Ectodermal cell (in vitro differentiated cells): Measurements from ENCODE around the gene CD7.

ENCODE experiments used
- H3K27ac ChIP-seq: 2 replicates; pipeline ENCODE4 v1.7.0; 2013; ENCODE audit warnings: mild to moderate bottlenecking, low read depth, low read length; ENCODE audit not compliant: insufficient read depth, poor library complexity, severe bottlenecking
- H3K27me3 ChIP-seq: 2 replicates; pipeline ENCODE4 v1.7.0; 2013; ENCODE audit warnings: mild to moderate bottlenecking, low read length; ENCODE audit not compliant: insufficient read depth, control insufficient read depth, poor library complexity, severe bottlenecking
- H3K36me3 ChIP-seq: one replicate; pipeline ENCODE4 v1.7.0; 2013; ENCODE audit warnings: low read length; ENCODE audit not compliant: control insufficient read depth, insufficient read depth
- H3K4me1 ChIP-seq: one replicate; pipeline ENCODE4 v1.7.0; 2013; ENCODE audit warnings: low read length; ENCODE audit not compliant: control insufficient read depth, insufficient read depth
- H3K4me3 ChIP-seq: 2 replicates; pipeline ENCODE4 v1.7.0; 2013; ENCODE audit warnings: low read depth, low read length, control low read depth; ENCODE audit not compliant: insufficient read depth
- H3K9me3 ChIP-seq: 2 replicates; pipeline ENCODE4 v1.7.0; 2013; ENCODE audit warnings: mild to moderate bottlenecking, low read length, moderate library complexity; ENCODE audit not compliant: control insufficient read depth
- WGBS, 2 experiments: methylation state at CpG; one replicate each; pipeline ENCODE4 v1.1.7; 2013; ENCODE audit warnings: missing lambda C conversion rate in 2 of 2; 5-methylcytosine and 5-hydroxymethylcytosine counted together

CD7 gene

GRCh38 chr17:82302568-82302963 lies 14.8 kb downstream of the CD7 start:
- peaks cover 20% of the 10 kb centered on the region for H3K4me1 ChIP-seq
- no peak overlapping the region for H3K27ac ChIP-seq
- H3K4me3 ChIP-seq: no peak overlapping the region
- 93 to 96% methylated on average over 15 of the region's 15 CpGs for WGBS, 2 experiments
- H3K27me3 ChIP-seq: no peaks in the 10 kb centered on the region
- H3K36me3 ChIP-seq: no peaks in the 10 kb centered on the region
- H3K9me3 ChIP-seq: no peaks in the 10 kb centered on the region

GRCh38 chr17:82301916-82302567 lies 15.4 kb downstream of the CD7 start:
- Histone ChIP-seq H3K4me1 (peaks cover 20% of the 10 kb centered on the region), H3K27ac (no peak overlapping the region), H3K27me3 (peaks cover 4% of the 10 kb centered on the region), H3K9me3 (no peaks in the 10 kb centered on the region), H3K36me3 (no peaks in the 10 kb centered on the region), H3K4me3 (no peak overlapping the region)
- WGBS, 2 experiments: 86 to 87% methylated on average over 23 of the region's 23 CpGs

DNA sequence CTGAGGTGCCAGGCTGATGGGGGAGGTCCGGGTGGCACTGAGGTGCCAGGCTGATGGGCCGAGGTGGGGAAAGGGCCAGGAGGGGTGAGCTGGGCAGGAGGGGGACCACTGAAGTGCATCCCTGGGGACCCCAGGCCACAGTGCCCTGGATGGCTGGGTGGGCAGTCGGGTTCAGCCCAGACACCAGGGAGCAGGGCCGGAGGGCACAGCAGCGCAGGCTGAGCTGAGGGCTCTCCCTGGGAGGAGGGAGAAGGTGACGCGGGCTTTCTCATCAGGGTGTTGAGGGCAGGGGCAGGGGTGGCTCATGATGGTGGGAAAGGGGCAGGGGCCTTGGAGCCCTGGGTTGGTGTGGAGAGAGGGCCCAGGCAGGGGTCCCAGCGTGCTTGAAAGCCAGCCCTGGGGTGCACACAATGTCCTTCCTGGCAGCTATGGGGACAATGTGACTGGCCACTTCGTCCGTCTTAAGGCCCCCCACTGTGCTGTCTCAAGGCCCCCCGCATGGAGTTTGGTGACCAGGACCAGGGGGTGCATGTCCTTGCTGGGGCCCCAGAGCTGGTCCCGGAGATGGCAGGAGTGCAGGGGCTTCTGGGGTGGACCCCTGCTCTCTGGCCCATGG lies 16.0 kb downstream of the CD7 start:
- WGBS, 2 experiments: 90 to 92% methylated on average over 12 of the region's 12 CpGs
- H3K36me3 ChIP-seq: no peaks in the 10 kb centered on the region
- H3K4me3 ChIP-seq: no peak overlapping the region
- H3K27ac ChIP-seq: no peak overlapping the region
- no peaks in the 10 kb centered on the region for H3K9me3 ChIP-seq
- H3K4me1 ChIP-seq: peaks cover 25% of the 10 kb centered on the region
- peaks cover 10% of the 10 kb centered on the region for H3K27me3 ChIP-seq

GRCh38 chr17:82300707-82301270 lies 16.6 kb downstream of the CD7 start:
- H3K27me3 ChIP-seq: peaks cover 10% of the 10 kb centered on the region
- H3K27ac ChIP-seq: no peak overlapping the region
- WGBS, 2 experiments: 60 to 63% methylated on average over 21 of the region's 21 CpGs
- H3K4me3 ChIP-seq: no peak overlapping the region
- peaks cover 25% of the 10 kb centered on the region for H3K4me1 ChIP-seq
- H3K36me3 ChIP-seq: no peaks in the 10 kb centered on the region
- H3K9me3 ChIP-seq: no peaks in the 10 kb centered on the region

DNA sequence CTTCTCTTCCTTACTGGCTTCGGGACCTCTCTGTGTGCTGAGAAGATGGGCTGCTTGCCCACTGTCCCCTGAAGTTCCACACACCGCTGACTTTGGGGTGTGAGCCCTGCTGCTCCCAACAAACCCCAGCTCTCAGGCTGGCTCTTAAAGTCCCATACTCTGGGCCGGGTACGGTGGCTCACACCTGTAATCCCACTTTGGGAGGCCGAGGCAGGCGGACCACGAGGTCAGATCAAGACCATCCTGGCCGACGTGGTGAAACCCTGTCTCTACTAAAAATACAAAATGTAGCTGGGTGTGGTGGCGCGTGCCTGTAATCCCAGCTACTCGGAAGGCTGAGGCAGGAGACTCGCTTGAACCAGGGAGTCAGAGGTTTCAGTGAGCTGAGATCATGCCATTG lies 17.2 kb downstream of the CD7 start:
- H3K4me3 ChIP-seq: no peak overlapping the region
- H3K27ac ChIP-seq: no peak overlapping the region
- H3K36me3 ChIP-seq: no peaks in the 10 kb centered on the region
- WGBS, 2 experiments: 90 to 95% methylated on average over 13 of the region's 13 CpGs
- H3K4me1 ChIP-seq: peaks cover 20% of the 10 kb centered on the region
- H3K9me3 ChIP-seq: no peaks in the 10 kb centered on the region
- peaks cover 10% of the 10 kb centered on the region for H3K27me3 ChIP-seq

- H3K4me1 ChIP-seq: peaks cover 14% of the 10 kb centered on the region
- H3K27ac ChIP-seq: no peak overlapping the region
- 78 to 86% methylated on average over 10 of the region's 10 CpGs for WGBS, 2 experiments
- no peaks in the 10 kb centered on the region for H3K36me3 ChIP-seq
- peaks cover 10% of the 10 kb centered on the region for H3K27me3 ChIP-seq
- no peaks in the 10 kb centered on the region for H3K9me3 ChIP-seq
- H3K4me3 ChIP-seq: no peak overlapping the region
These were observed 18.0 kb downstream of the CD7 start for GRCh38 chr17:82299452-82299851.

DNA sequence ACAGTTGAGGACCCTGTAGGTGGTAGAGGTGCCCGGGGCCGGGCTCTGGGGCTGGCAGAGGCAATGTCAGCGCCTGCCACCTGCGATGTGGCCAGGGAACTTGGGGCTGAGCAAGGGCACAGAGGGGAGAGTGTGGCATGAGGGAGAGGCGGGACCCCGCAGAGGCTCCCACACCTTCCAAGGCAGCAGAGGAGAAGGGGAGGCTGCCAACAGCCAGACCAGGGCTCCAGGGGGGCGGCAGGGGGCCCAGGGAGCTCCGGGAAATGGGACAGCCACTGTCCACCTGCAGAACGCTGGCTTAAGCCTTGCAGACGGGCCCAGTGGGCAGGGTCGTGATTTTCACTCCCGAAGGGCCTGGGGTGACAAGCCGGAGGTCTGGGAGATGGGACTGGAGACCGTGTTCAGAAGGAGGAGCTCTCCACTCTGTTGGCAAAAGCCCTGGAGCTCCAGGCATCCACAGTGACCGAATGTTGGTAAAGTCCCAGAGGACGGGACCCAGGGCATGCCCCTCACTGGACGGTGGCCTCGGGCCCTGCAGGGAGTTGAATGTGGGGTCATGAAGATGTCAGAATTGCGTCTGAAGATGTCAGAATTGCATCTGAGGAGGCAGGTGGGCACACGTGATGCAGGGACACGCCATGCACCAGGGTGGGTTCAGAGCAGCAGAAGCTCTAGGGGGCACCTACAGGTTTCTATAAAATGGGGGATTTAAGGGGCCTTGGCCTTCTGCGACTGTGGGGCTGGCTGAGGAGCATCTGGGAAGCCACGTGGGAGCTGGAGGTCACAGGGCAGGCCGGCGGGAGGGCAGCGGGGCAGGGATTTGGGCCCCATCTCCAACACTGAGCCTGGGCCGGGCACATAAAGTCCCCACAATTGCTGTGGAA lies 18.6 kb downstream of the CD7 start:
- Histone ChIP-seq H3K27me3 (peaks cover 10% of the 10 kb centered on the region), H3K9me3 (no peaks in the 10 kb centered on the region), H3K36me3 (no peaks in the 10 kb centered on the region), H3K4me3 (no peak overlapping the region), H3K4me1 (peaks cover 9% of the 10 kb centered on the region), H3K27ac (no peak overlapping the region)
- WGBS, 2 experiments: 92% methylated on average over 27 of the region's 27 CpGs

DNA sequence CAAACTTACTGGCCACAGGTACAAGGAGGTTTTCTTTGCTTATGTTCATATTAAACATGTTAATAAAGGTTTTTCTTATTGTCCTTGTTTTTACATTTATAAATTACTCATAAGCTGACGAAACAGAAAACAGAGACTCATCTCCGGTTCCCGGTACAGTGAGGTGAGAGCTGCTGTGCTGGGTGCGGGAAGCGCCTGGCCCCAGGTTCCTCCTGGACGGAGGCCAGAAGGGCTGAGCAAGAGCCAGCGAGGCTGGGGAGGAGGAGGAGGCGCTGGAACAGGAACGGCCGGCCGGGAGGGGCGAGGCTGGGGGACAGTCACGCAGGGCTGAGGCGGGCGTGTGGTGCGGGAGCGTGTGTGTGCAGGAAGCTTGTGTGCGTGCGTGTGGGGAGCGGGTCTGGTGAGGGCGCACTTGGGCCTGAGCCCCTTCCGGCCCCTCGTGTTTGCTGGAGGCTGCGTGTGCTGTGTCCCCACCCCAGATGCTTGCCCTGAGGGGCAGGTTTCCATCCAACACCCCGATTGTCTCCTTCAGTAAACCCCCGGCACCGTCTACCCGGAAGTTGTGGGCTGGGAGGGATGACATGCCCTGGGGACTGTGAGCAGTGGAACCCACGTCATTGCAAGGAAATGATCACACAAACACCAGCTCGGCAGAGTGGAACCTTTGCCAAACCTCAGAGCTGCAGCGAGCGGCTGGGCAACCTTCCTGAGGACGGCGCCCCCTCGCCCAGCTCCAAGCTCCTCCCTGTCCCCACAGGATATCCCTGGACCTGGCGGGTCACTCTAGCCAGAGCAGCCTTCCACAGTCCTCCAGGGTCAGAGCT lies 19.5 kb downstream of the CD7 start:
- H3K4me3 ChIP-seq: no peak overlapping the region
- 78 to 79% methylated on average over 36 of the region's 36 CpGs for WGBS, 2 experiments
- no peaks in the 10 kb centered on the region for H3K36me3 ChIP-seq
- no peak overlapping the region for H3K27ac ChIP-seq
- H3K4me1 ChIP-seq: peaks cover 8% of the 10 kb centered on the region
- peaks cover 10% of the 10 kb centered on the region for H3K27me3 ChIP-seq
- H3K9me3 ChIP-seq: no peaks in the 10 kb centered on the region

- WGBS, 2 experiments: 88 to 90% methylated on average over 19 of the region's 19 CpGs
- Histone ChIP-seq H3K27ac (no peak overlapping the region), H3K4me3 (no peak overlapping the region), H3K9me3 (no peaks in the 10 kb centered on the region), H3K36me3 (no peaks in the 10 kb centered on the region), H3K4me1 (peaks cover 5% of the 10 kb centered on the region), H3K27me3 (peaks cover 10% of the 10 kb centered on the region)
These were observed 20.1 kb downstream of the CD7 start for GRCh38 chr17:82297280-82297713.
